GM18519 (cell line): ENCODE data around the gene PEPD.

Source experiments
- ATAC-seq: cut with Tn5 transposase; IDR thresholded peaks from one replicate; pipeline ENCODE4 v1.9.1; 2021; ENCODE audit warnings: mild to moderate bottlenecking, moderate library complexity; ENCODE audit not compliant: unreplicated experiment, low FRiP score

PEPD gene

DNA sequence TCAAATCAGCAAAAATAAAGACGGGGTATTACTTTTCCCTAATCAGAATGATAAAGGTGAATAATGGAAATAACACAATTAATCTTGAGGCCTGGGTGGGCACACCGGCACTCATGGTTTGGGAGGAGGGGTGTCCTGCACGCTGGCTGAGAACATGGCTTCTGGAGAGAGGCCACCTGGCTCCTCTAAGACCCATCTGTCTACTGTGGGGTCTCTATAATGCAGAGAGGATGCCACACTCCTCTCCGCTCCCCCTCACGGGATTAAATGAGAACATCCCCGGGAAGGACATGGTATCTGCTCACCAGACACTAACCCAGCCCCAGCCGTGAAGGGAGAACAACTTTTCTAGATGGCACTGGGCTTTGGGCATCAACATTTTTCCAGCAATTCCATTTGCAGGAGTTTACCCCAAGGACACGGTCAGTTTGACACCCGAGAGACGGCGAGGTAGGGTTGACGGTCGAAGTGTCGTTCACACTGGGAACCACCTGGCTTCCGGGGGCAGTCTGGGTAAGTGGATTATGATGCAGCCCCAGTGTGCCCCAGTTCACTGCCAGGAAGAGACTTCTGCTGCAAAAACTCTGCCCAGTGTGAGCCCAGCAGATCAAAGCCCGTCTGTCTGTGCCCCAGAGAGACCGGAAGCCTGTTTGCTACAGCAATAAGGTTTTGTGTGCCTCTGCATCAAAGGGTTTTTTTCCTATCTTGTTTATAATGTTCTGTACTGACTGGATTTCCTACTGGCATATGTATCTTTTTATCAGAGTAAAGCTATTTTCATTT lies 91.5 kb downstream of the PEPD start:
- no peak for ATAC-seq

DNA sequence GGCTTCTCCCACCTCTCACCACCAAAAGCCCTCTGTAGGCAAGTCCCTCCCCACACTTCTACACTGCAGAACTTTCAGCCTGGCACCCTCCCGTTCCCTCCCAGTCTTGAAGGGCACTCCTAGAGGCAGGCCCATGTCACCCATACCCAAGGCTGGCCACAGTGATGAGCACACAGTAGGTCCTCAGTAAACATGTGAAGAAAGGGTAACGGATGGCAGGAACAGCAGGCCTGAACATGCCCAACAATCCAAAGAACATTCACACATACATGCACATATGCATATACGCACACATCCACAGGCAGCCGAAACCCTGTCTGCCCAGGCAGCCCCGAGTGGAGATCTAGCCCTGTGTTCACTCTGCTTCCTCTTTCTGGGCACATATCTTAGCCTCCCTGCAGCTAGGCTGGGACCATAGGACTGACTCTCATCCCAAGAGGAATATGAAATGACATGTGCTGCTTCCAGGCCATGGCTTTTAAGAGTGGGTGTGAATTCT lies 92.9 kb downstream of the PEPD start:
- ATAC-seq: no peak

- no peak for ATAC-seq
These were observed 93.6 kb downstream of the PEPD start for GRCh38 chr19:33427801-33428626.

DNA sequence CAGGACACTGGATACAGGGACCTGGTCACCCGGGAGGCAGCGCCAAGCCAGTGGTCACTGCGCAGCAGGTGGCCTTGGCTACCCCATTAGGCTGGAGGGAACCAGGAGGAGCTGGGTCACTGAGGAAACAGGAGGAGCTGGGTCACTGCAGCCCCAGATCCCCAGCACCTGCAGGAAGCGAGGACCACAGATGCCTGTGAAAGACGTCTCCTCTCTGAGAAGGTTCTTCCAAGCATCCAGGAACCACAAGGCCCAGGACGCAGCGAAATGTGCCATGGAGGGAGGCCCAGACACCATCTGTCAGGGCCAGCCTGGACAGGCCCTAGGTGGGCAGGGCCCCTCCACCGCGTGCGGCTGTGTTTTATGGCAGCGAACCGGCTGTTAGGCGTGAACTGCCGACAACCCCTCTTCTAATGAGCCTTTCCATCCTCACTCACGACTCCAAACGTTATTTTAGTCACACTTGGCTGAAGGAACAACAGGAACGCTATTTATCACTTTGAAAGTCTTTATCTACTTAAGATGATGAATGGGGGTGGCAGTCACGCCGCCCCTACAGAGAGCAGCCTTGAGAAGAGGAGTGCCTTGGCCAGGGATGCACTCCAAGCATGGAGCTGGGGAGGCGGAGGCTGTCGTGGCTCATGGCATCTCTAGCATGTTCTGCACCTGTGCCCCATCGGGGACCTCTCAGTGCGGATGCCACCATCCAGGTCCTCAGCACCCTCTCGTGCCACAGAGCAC lies 94.8 kb downstream of the PEPD start:
- ATAC-seq: no peak

DNA sequence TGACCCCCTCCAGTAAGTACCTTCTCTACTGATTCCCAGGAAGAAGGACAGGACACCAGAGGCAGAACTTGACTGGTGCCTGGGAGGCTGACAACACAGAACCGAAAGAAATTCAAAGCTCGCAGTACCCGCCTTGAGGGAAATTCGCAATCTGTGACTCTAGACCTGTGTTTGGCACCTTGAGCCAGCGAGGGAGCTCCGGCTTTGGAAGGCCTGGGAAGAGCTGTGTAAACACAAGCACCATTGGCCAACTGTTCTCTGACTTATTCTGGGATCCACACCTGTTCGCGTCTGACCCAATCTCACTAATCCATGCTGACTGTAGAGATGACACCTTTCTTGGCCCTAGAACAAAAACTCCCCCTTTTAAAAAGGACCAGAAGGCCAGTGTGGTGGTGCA lies 97.4 kb downstream of the PEPD start:
- ATAC-seq: no peak

GRCh38 chr19:33422369-33423180 lies 99.0 kb downstream of the PEPD start:
- ATAC-seq: no peak

DNA sequence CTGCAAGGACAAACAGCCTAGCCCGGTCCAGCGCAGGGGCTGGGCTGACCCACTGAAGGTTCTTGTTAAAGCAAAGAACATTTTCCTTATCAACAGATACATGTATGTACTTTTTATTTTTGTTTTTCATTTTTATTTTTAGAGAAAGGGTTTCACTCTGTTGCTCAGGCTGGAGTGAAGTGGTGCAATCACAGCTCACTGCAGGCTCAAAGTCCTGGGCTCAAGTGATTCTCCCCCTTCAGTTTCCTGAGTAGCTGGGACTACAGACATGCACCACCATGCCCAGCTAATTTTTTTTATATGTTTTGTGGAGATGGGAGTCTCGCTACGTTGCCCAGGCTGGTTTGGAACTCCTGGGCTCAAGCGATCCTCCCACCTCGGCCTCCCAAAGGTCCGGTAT lies 100.2 kb downstream of the PEPD start:
- ATAC-seq: no peak

- no peak for ATAC-seq
These were observed 100.8 kb downstream of the PEPD start for GRCh38 chr19:33420821-33421220.

GRCh38 chr19:33419788-33420130 lies 101.8 kb downstream of the PEPD start:
- ATAC-seq: no peak

GRCh38 chr19:33418871-33419787 lies 102.5 kb downstream of the PEPD start:
- no peak for ATAC-seq

- ATAC-seq: no peak
These were observed 103.1 kb downstream of the PEPD start for GRCh38 chr19:33418461-33418860.

DNA sequence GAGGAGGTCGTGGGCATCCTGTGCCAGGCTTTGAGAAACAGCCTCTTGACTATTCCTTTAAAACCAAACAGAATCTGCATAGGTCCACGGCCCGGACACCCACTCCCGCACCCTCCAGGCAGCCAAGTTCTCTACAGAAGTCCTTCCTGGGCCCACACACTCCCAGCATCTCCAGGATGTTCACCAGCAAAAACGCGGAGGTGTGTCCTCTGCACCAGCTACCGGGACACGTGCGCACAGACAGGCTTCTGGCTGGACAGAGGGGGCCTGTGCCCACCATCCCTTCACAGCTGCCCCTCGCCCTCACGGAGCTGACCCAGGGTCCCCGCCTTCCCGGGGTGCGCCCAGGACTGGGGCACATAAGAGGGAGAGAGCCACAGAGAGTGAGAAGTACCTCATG lies 103.8 kb downstream of the PEPD start:
- no peak for ATAC-seq

GRCh38 chr19:33416307-33417215 lies 105.0 kb downstream of the PEPD start:
- no peak for ATAC-seq

DNA sequence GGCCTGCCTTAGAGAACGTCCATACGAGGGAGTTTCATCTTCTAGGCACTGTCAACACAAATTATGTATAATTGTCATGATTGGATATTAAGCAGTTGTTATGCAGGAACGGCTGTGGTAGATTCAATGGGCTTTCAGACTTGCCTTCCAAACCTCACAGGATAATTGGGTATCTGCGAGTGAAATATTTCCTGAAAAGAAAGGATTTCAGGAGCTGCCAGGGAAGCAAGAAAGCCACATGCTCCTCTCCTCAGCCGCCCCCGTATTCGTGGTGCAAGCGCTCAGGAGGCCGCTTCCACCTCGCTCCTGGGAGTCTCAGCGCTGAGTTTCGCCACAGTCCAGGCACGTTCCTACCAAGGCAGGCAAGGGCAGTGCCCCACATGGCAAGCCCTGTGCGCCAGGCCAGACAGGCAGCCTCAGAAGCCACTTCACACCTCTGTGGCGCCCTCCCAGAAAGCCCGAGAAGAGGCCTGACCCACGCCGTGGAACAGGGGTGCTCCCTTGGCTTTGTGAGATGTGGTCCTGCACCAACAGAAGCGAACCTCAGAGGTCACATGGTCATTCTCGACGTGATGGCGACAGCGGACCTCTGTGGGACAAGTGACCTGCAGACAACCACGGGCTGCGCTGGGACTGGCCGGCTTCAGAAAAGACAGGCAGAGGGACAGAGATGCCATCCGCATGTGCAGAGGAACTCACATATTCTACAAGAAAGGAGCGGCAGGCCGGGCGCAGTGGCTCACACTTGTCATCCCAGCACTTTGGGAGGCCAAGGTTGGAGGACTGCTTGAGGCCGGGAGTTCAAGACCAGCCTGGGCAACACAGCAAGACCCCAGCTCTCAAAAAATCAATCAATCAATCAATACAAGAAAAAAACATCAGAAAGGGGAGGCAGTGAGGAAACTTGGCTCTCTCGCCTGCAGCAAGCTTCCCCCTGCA lies 106.7 kb downstream of the PEPD start:
- ATAC-seq: no peak

DNA sequence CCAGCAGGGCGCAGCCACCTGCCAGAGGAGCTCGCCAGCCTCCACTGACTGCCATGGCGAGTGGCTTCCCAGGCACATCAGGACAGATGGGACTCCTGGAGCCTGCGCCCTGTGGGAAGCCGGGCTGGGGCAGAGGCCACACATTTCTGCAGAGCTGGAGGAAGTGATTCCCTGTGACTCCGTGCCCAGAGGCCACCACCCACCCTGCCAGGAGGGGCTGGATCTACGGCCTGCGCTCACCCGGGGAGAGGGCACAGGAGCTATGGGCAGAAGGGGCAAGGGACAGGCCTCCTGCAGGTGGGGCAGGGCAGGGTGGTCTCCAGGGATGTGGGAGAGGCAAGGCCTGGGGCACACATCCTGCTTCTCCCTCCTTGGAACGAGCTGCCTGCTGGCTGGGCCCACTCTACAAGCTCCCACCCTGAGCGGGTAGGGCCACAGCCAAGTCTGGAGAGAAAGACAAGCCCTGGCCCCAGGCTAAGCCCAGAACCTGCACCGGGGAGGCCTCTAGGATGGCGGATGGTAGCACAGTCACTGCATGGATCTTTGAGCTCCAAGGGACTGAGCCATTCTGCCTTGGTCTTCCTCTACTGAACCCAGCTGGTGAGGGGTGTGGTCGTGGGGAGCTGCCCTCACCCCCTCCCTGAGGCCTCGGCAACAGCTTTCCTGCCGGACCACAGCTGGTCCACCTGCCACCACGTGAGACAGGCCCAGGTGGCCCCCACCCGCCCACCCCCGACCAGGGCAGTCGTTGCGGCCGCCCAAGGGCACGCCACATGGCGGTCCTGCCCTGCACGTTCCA lies 107.5 kb downstream of the PEPD start:
- no peak for ATAC-seq

GRCh38 chr19:33413426-33413725 lies 108.2 kb downstream of the PEPD start:
- no peak for ATAC-seq
